ENCODE results near the gene SLC9A3. TPM values are rescaled to one million over a fixed set of nuclear protein-coding genes. Genes with fewer than 3 reads are reported as not detected.

SLC9A3 gene
- total and polyA plus RNA-seq, 8 donors: 2.7 to 142 (median 14.9) TPM

DNA sequence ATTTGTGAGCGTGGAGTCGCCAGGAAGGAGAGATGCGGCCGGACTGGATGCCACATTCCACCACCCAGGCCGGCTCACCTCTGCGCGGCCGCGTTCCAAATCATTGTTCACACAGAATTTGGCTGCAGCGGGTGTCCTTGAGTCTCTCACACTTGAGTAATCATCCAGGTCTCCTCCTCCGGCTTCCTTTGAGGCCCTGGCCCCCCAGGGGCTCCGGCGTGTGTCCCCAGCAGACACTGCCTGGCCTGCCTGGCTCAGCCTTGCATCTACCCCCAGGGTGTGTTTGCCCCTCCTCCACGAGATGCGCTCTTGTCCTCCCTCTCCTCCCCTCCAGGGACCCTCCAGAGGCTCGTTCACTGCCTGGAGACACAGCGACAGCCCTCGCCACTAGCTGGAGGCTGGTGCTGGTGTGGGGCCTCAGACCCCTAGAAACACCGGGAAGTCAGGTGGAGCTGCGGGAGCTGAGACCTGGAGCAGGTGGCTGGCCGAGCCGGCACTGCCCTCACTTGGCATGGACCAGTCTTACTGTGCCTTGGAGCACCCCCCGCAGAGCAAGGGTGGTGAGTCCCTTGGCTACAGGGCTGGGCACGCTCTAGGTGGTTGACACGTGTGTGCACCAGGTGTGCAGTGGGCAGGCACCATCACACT, 7.0 kb upstream of the SLC9A3 start:
- no peak overlapping the region for H3K4me3 ChIP-seq
- 74 to 86% (median 78%) methylated on average over 21 to 25 of the region's 25 CpGs for WGBS, 5 donors
- H3K27ac ChIP-seq: no peak overlapping the region
- intact Hi-C loops (cut with DNase I; ENCODE audit: low total_unique reads): no loop called here
- TF ChIP-seq POLR2AphosphoS5 (IDR thresholded peaks at IDR 0.05) (no peak), POLR2A (IDR thresholded peaks at IDR 0.05) (no peak)
- H3K9me3 ChIP-seq: no peaks in the 10 kb centered on the region
- H3K27me3 ChIP-seq: peaks cover 16 to 99% (median 62%) of the 10 kb centered on the region in 3 donors
- DNase-seq: no peak
- peaks cover 0 to 27% (median 17%) of the 10 kb centered on the region in 4 donors for H3K4me1 ChIP-seq
- no peaks in the 10 kb centered on the region for H3K36me3 ChIP-seq

DNA sequence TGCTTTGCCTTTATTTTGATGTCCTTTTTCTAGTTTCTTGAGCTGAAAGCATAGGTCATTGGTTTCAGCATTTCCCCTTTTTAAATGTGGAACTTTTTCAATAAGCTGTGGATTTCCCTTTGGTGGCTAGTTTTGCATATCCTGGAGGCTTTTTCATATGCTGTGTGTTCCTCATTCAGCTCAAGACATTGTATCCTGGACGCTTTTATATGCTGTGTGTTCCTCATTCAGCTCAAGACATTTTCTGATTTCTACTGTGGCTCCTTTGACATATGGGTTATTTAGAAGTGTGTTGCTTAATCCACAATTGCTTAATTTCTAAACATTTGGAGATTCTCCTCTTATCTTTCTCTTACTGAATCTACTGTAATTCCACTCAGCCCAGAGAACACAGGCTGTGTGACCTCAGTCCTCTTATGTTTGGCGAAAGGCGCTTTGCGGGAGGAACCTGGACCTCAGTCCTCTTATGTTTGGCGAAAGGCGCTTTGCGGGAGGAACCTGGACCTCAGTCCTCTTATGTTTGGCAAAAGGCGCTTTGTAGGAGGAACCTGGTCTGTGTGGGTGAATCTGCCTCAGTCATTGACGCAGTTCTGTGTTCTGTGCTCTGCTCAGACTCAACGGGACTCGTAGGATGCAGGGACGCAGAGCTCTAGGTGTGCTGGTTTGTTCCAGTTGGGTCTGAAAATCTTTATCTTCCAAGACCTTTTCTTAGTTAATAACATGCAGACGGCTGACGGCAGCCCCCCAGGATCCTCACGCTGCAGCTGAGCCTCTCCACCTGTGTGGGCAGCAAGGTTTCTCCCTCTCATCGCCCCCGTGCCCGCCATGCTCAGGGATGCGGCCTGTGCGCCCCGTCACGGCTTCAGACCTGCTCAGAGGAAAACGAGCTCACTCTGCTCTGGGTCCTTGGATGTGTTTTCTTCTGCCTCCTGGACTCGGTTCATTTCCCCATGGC, 6.0 kb upstream of the SLC9A3 start:
- WGBS, 5 donors: 69 to 80% (median 78%) methylated on average over 20 to 24 of the region's 24 CpGs
- intact Hi-C loops (cut with DNase I; ENCODE audit: low total_unique reads): no loop called here
- no peak for DNase-seq

DNA sequence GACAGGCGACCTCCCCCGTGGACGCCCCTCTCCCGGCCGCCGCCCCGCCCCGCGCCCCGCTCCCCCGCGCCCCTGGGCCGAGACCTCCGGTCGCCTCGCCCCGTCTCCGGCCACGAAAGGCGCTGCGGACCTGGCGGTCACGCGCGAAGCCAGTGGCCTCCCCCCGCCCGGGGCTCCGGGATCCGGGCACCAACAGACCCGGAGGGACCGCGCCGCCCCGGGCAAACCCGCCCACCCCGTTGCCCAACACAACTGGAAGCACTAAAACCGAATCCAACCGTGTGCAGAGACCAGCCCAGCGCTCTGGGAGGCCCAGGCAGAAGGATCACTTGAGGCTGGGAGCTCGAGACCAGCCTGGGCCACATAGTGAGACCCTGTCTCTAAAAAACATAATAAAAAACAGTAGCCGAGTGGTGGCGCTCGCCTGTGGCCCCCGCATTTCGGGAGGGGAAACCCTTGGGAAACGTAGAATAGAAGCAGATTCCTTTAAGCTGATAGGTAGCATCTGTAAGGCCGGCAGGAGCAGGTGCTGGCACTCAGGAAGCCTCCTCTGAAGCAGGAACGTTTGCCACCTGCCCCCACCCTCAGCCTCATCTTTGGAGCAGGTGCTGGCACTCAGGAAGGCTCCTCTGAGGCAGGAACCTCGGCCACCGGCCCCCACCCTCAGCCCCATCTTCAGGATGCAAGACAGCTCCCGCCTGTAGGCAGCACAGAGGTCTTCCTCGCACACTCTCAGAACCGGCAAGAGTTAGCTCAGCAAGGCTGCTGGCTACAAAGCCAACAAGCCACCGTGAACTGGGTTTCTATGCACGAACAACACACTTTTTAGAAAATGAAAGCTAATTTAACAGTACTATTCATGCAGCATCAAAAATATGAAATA, 4.6 kb upstream of the SLC9A3 start:
- Histone ChIP-seq H3K4me1 (peaks cover 11 to 41% (median 28%) of the 10 kb centered on the region in 4 donors), H3K36me3 (no peaks in the 10 kb centered on the region), H3K4me3 (peak overlapping the region in 1 of 4 donors; percentile 22), H3K9me3 (no peaks in the 10 kb centered on the region), H3K27ac (no peak overlapping the region), H3K27me3 (peaks cover 28 to 99% (median 86%) of the 10 kb centered on the region in 3 donors)
- 19 to 23% (median 20%) methylated on average over 37 to 53 of the region's 55 CpGs for WGBS, 5 donors
- TF ChIP-seq EP300 (IDR thresholded peaks at IDR 0.05) (no peak), POLR2A (IDR thresholded peaks at IDR 0.05) (no peak)
- TF ChIP-seq, protein P1, sequence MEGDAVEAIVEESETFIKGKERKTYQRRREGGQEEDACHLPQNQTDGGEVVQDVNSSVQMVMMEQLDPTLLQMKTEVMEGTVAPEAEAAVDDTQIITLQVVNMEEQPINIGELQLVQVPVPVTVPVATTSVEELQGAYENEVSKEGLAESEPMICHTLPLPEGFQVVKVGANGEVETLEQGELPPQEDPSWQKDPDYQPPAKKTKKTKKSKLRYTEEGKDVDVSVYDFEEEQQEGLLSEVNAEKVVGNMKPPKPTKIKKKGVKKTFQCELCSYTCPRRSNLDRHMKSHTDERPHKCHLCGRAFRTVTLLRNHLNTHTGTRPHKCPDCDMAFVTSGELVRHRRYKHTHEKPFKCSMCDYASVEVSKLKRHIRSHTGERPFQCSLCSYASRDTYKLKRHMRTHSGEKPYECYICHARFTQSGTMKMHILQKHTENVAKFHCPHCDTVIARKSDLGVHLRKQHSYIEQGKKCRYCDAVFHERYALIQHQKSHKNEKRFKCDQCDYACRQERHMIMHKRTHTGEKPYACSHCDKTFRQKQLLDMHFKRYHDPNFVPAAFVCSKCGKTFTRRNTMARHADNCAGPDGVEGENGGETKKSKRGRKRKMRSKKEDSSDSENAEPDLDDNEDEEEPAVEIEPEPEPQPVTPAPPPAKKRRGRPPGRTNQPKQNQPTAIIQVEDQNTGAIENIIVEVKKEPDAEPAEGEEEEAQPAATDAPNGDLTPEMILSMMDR (IDR thresholded peaks at IDR 0.05): no peak
- DNase-seq: no peak
- intact Hi-C loops (cut with DNase I; ENCODE audit: low total_unique reads): no loop called here

More for the DNA sequence above, 6.0 kb upstream of the SLC9A3 start:
- Histone ChIP-seq H3K27ac (no peak overlapping the region), H3K9me3 (no peaks in the 10 kb centered on the region), H3K27me3 (peaks cover 17 to 99% (median 71%) of the 10 kb centered on the region in 3 donors), H3K4me1 (peaks cover 0 to 27% (median 17%) of the 10 kb centered on the region in 4 donors), H3K36me3 (no peaks in the 10 kb centered on the region), H3K4me3 (no peak overlapping the region)
- TF ChIP-seq, protein P1 (IDR thresholded peaks at IDR 0.05): no peak
- TF ChIP-seq POLR2AphosphoS5 (IDR thresholded peaks at IDR 0.05): no peak
- no peak for TF ChIP-seq POLR2A (IDR thresholded peaks at IDR 0.05)

DNA sequence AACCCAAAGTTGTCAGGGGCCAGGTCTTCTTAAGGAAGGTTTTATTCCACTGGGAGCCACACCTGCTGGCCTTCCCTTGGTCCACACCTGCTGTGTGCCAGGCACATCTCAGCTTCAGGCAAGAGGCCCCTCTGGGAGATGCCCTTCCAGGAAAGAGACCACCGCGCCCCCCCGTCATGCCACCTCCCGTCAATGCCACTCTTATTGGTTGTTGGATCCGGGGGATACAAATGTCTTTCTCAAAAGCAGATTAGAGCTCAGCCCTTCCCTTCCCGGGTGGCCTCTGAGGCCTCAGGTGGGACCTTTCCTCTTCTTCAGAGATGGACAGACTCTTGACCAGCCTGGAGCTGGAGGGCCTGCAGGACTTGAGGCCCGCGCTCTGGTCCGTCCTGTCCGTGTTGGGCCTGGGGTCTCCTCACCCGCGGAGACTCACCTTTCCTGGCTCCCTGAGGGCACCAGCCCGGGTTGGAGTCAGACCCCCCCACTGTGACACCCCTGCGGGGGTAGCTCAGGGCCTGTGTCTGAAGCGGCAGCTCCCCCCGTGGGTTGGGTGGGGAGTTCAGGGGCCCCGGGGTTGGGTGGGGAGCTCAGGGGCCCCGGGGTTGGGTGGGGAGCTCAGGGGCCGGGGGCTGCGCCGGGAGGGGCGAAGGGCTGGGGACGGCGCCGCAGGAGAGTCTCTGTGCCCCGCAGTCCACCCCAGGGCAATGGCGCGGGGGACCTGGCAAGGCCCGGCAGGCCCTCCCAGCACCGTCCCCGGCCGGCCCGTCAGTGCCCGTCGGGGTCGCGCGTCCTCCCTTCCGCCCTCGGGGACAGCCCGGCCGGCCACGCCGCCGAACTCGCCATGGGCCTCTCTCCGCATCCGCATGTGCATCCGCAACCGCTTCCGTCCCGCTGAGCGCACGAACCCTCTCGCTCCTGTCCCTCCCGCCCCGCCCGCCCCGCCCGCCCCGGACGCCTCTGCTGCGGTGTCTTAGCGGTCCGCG, 3.7 kb upstream of the SLC9A3 start:
- no peak overlapping the region for H3K27ac ChIP-seq
- no peak for DNase-seq
- H3K4me3 ChIP-seq: peak overlapping the region in 1 of 4 donors; percentile 22
- 22 to 36% (median 24%) methylated on average over 28 to 66 of the region's 66 CpGs for WGBS, 5 donors
- H3K9me3 ChIP-seq: no peaks in the 10 kb centered on the region
- H3K36me3 ChIP-seq: no peaks in the 10 kb centered on the region
- no peak for TF ChIP-seq POLR2A (IDR thresholded peaks at IDR 0.05)
- TF ChIP-seq, protein P1 (IDR thresholded peaks at IDR 0.05): no peak
- TF ChIP-seq EP300 (IDR thresholded peaks at IDR 0.05): no peak
- no peak for TF ChIP-seq POLR2AphosphoS5 (IDR thresholded peaks at IDR 0.05)
- peaks cover 19 to 46% (median 37%) of the 10 kb centered on the region in 4 donors for H3K4me1 ChIP-seq
- peaks cover 27 to 99% (median 86%) of the 10 kb centered on the region in 3 donors for H3K27me3 ChIP-seq
- intact Hi-C loops (cut with DNase I; ENCODE audit: low total_unique reads): no loop called here
